HG03558 (cell line): ENCODE data around the gene IFNAR2.

Source experiments
- ATAC-seq: cut with Tn5 transposase; IDR thresholded peaks from one replicate; pipeline ENCODE4 v1.9.1; 2021; ENCODE audit warnings: moderate number of reproducible peaks; ENCODE audit not compliant: unreplicated experiment; ENCODE audit errors: extremely low read depth

The IFNAR2 gene

GRCh38 chr21:33229784-33230544, at the start of gene IFNAR2:
Gene IFNAR2, plus strand, starts transcription at chr21:33229938. Its CDS starts 11,985 bp downstream, at chr21:33241923.
- no peak for ATAC-seq

GRCh38 chr21:33185852-33186251, 43.9 kb upstream of the IFNAR2 start:
- ATAC-seq: no peak

GRCh38 chr21:33187276-33187675, 42.5 kb upstream of the IFNAR2 start:
- ATAC-seq: no peak

- ATAC-seq: no peak
These were observed 40.5 kb upstream of the IFNAR2 start for GRCh38 chr21:33189237-33189636.

GRCh38 chr21:33189824-33190223, 39.9 kb upstream of the IFNAR2 start:
- ATAC-seq: no peak

- ATAC-seq: no peak
These were observed 32.8 kb upstream of the IFNAR2 start for GRCh38 chr21:33196941-33197374.

GRCh38 chr21:33197496-33197895, 32.2 kb upstream of the IFNAR2 start:
- ATAC-seq: no peak

GRCh38 chr21:33198346-33199099, 31.2 kb upstream of the IFNAR2 start:
- no peak for ATAC-seq

- ATAC-seq: no peak
These were observed 30.7 kb upstream of the IFNAR2 start for GRCh38 chr21:33199100-33199464.

GRCh38 chr21:33199516-33200217, 30.1 kb upstream of the IFNAR2 start:
- peak; percentile 48 for ATAC-seq

GRCh38 chr21:33201956-33202355, 27.8 kb upstream of the IFNAR2 start:
- no peak for ATAC-seq

GRCh38 chr21:33202464-33203363, 27.0 kb upstream of the IFNAR2 start:
- ATAC-seq: no peak

GRCh38 chr21:33203371-33203724, 26.4 kb upstream of the IFNAR2 start:
- ATAC-seq: no peak

- ATAC-seq: no peak
These were observed 24.3 kb upstream of the IFNAR2 start for GRCh38 chr21:33205476-33205875.

GRCh38 chr21:33206771-33207281, 22.9 kb upstream of the IFNAR2 start:
- no peak for ATAC-seq

- no peak for ATAC-seq
These were observed 22.1 kb upstream of the IFNAR2 start for GRCh38 chr21:33207449-33208149.

GRCh38 chr21:33208534-33208933, 21.2 kb upstream of the IFNAR2 start:
- no peak for ATAC-seq

GRCh38 chr21:33211305-33211704, 18.4 kb upstream of the IFNAR2 start:
- ATAC-seq: no peak

GRCh38 chr21:33211732-33212131, 18.0 kb upstream of the IFNAR2 start:
- ATAC-seq: no peak
